Kidney tubule cell (primary cell): ENCODE measurements around the gene KIF5C.

Source experiments
- DNase-seq: peaks from one replicate; pipeline ENCODE4 v3.0.0-alpha.2; 2018; ENCODE audit warnings: low spot score

Gene KIF5C

DNA sequence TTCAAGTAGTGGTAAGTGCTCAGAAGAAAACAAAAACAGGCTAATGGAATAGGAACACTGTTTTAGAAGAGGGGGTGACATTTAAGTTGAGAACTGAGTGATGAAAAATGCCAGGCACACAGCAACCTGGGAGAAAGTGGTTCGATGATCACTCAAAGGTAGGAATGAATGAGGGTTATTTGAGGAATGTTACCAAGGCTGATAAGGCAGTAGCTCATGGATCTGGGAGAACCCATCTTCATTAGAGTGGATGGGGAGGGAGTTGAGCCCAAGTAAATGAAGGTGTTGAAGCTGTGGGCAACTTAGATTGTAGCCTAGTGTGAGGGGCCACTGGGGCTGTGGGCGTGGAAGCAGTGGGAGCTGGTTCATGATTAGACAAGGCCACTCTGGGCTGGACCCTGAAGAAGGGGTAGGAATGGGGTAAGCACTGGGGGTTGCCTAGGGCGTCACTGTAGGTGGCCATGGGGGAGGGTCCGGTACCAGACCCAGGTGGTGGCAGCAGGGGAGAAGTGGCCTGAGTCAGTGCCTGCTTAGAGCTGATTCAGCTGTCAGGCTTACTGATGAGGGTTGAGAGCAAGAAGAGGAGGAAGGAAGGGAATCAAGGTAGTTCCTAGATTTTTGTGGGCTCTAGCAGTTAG is 141.0 kb downstream of the KIF5C start:
- no peak for DNase-seq

GRCh38 chr2:149017116-149017985 is 142.3 kb downstream of the KIF5C start:
- peak; percentile 70 for DNase-seq

DNA sequence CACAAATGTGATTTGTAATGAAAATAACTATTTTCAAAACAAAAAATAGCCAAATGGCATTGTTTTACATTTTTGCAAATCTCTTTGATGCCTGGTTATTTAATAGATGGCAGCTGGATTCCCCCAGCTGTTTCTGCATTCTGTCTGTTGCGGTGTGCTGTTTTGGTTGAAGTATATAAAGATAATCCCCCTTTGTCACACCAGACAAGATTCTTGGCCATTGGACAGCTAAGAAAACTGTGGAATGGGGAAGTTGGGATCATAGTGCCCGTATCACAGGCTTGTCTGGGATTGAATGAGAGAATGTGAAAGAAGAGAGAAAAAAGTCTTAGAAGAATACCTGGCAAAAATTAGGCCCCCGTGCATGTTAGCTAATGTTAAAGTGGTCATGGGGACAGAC is 144.0 kb downstream of the KIF5C start:
- DNase-seq: no peak

GRCh38 chr2:149019768-149020167 is 144.7 kb downstream of the KIF5C start:
- DNase-seq: peak; percentile 49

DNA sequence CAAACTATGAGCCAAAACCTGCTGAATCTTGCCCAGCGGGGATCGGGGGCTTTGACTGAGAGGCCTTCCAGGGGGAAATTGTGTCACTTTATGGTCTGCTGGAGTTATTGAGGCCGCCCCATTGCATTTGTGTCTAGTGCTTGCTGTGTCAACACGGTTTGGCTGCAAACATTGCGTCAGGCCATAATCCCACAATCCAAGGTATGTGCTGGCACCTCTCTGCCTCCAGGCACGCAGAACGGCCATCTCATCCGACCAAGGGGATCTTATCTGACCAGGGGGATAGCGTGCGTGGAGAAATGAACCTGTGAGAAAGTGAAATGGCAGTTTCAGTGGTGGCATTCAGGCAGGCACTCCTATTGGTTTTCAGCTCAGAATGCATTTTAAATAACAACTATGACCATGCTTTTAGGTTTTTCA is 145.4 kb downstream of the KIF5C start:
- DNase-seq: no peak

- no peak for DNase-seq
Observed at GRCh38 chr2:149021271-149021719, 146.3 kb downstream of the KIF5C start.

- DNase-seq: no peak
Observed at GRCh38 chr2:149021761-149022160, 146.7 kb downstream of the KIF5C start.

- DNase-seq: no peak
Observed at GRCh38 chr2:149023091-149023490, 148.1 kb downstream of the KIF5C start.

- DNase-seq: peak; percentile 67
Observed at GRCh38 chr2:149027590-149028250, 152.7 kb downstream of the KIF5C start.

DNA sequence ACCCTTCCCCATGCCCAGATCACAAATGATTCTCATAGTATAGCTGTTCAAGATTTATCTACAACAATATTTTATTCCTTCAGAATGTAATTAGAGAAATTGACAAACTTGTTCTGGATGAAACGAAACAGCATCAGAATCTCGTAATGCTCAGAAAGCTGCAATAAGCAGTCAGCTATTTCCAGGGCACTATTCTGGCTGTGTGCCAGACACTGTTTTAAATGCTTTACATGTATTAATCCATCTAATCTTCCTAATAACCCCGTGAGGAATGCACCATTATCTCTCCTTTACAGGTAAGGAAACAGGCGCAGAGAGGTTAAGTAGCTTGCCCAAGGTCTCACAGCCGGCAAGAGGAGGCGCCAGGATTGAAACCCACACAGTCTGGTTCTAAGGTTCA is 153.3 kb downstream of the KIF5C start:
- no peak for DNase-seq

DNA sequence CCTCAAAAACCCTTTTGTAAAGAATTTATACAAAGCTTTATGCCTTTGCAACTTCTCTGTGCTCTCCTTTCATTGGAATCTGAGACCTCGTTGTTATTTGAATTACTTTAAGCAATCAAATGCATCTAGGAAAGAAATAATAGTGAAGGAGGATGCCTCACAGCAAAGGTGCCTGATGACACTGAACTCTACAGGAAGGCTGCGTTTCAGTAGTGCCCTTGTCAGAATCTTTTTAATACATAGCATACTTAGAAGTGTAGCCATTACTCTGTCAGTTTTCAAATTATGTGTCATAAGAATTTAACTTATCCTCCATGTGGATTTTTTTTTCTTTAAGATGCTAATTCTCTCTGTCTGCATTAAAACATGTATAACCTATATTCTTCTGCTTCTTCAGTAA is 153.9 kb downstream of the KIF5C start:
- no peak for DNase-seq

DNA sequence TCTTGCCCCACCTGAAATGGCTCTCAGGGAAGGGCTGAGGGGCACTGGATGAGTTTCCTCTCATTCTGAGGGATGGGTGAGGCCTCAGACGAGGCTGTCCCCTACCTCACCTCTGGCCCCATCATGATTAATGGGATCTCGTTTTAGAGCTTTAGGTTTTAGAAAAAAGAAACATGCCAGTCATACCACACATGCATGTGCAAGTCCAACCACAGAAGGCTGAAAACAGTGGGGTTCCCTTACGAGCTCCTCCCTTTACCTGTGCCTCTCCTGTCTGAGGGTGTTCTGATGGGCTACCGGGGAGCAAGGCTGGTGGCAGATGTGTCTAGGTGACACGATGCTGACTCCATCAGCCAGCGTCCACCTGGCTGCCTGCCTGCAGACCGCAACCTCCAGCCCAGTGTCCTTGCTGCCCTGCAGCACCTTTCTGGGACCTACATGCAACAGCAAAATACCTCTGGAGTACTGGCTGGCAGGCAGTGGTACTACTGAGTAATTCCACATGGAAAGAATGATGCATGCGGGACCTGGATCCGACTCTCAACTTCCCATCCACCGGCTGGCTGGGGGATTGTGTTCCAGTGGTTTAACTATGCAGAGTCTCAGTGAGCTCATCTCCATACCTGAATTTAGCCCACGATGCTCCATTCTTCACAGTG is 154.4 kb downstream of the KIF5C start:
- DNase-seq: no peak

GRCh38 chr2:149031396-149031795 is 156.4 kb downstream of the KIF5C start:
- DNase-seq: no peak

- DNase-seq: no peak
Observed at GRCh38 chr2:149033716-149034115, 158.7 kb downstream of the KIF5C start.

- no peak for DNase-seq
Observed at GRCh38 chr2:149034406-149034805, 159.4 kb downstream of the KIF5C start.

DNA sequence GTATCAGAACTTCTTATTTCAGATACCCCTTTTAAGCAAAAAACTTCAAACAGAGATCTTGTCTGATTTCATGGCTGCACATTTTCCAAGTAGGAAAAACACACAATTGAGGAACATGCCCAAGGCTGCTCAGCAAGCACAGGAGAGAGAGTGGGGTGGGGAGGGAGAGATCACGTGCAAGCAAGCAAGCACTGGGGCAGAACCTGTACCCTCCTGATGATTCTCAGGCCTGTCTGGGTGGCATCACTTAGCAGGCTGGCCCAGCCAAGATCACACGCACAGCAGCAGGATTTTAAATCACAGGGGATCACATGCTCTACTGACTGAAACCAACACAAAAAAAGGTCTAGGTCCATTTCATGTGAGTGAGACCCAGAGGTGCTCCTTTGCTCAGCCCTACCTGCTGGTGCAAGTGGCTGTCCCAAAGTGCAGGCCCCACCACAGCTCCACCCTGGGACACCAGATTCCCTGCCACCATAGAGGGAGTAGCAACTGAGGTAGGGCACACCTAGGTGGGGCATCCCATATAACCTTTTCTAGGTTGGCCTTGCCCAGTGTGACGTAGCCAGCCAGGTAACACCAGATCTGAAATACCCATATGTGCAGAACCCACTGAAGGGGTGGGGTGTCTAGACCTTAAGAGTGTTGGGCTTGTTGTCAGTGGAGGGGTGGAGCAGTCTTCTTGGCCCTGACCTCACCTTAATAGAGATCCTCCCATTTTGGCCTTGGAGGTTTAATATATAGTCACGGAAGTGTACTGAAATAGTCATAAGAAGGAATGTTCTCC is 161.7 kb downstream of the KIF5C start:
- DNase-seq: no peak

DNA sequence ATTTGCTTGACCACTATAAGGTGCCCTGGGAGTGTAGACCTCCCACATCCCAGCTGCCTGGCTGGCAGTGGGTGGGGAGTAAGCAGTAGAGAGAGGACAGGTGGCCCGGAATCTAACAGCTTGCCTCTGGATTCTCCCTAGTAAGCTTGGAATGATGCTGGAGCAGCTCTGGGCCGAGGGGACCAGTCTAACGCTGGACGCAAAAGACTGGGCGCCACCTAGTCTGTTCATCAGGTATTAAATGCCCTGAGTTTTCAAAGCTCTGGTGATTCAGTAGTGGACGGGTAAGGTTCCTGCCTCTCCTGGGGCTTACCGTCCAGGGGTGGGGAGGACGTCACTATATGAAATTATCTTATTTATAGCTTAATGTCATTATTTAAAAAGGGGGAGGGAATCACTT is 162.8 kb downstream of the KIF5C start:
- DNase-seq: peak; percentile 50

- peak; percentile 28 for DNase-seq
Observed at GRCh38 chr2:149038442-149039212, 163.6 kb downstream of the KIF5C start, which contains the start of gene LYPD6B. LYPD6B (plus strand) TSS chr2:149038699; CDS start chr2:149130949, 92,250 bp downstream.

DNA sequence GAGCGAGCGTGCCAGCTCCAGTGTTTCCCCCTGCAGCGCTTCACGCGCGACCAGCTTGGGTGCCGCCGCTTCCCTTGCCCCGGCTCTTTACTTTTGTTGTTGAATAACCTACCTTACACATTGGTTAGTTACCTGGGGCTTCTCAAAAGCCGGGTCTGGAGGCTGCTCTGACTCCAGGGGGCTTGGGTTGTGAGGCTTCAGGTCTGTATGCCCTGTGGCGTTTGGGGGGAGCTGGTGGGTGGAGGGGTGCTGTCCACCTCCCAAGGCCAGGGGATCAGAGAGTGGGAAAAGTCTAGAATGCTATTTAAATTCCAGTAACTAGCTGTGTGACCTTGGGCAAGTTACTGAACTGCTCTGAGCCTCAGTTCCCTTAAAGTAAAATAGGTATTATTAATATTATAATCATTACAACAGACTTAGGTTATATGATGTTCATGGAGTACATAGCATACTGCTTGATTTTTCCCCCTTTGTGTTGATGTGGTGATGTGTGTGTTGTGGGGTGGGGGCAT is 164.2 kb downstream of the KIF5C start:
- no peak for DNase-seq

- peak; percentile 32 for DNase-seq
Observed at GRCh38 chr2:149040451-149040850, 165.4 kb downstream of the KIF5C start.
